Brain microvascular endothelial cell (primary cell): ENCODE measurements around the gene SPPL2C.

ENCODE experiments used
- DNase-seq: peaks from one replicate; pipeline ENCODE4 v3.0.0-alpha.2; 2020
- H3K27ac ChIP-seq: fragments of 250-450 bp; sonication (Bioruptor Pico); 2 replicates; pipeline ENCODE4 v1.5.1; 2020; ENCODE audit warnings: mild to moderate bottlenecking, moderate library complexity
- H3K27me3 ChIP-seq: fragments of 250-450 bp; sonication (Bioruptor Pico); replicated peaks from 2 replicates; pipeline ENCODE4 v1.5.1; 2020; ENCODE audit warnings: mild to moderate bottlenecking
- H3K36me3 ChIP-seq: fragments of 250-450 bp; sonication (Bioruptor Pico); replicated peaks from 2 replicates; pipeline ENCODE4 v1.5.1; 2020; ENCODE audit warnings: mild to moderate bottlenecking
- H3K4me3 ChIP-seq: 2 replicates; pipeline ENCODE4 v1.5.1; 2011; ENCODE audit warnings: low read depth, mild to moderate bottlenecking, control low read depth, low read length, moderate library complexity
- CTCF ChIP-seq: IDR thresholded peaks from 2 replicates; pipeline ENCODE4 v1.5.1; 2011; ENCODE audit warnings: low read depth, mild to moderate bottlenecking, moderate library complexity, low read length, control low read depth, inconsistent platforms; ENCODE audit errors: missing control alignments
- in situ Hi-C: cut with HindIII; loops from 2 replicates; pipeline ENCODE4 v1.10.0; 2017; ENCODE audit warnings: low sequenced_read_pairs, low pct_ligation_motif_present

The SPPL2C gene

GRCh38 chr17:45834471-45835396, 9.9 kb upstream of the SPPL2C start:
- in situ Hi-C loops: no loop called here
- Histone ChIP-seq H3K4me3 (no peak overlapping the region), H3K27me3 (no peaks in the 10 kb centered on the region), H3K36me3 (no peaks in the 10 kb centered on the region), H3K27ac (no peak overlapping the region)
- DNase-seq: no peak
- TF ChIP-seq CTCF: no peak

- in situ Hi-C loops: no loop called here
- H3K27me3 ChIP-seq: no peaks in the 10 kb centered on the region
These were observed 9.2 kb upstream of the SPPL2C start for GRCh38 chr17:45835481-45835880.

GRCh38 chr17:45836047-45837044, 8.3 kb upstream of the SPPL2C start:
- Histone ChIP-seq H3K27me3 (no peaks in the 10 kb centered on the region), H3K4me3 (no peak overlapping the region), H3K36me3 (no peaks in the 10 kb centered on the region), H3K27ac (no peak overlapping the region)
- DNase-seq: no peak
- in situ Hi-C loops: no loop called here
- TF ChIP-seq CTCF: no peak

More at GRCh38 chr17:45835481-45835880, 9.2 kb upstream of the SPPL2C start:
- Histone ChIP-seq H3K4me3 (no peak overlapping the region), H3K27ac (no peak overlapping the region), H3K36me3 (no peaks in the 10 kb centered on the region)
- no peak for TF ChIP-seq CTCF
- no peak for DNase-seq

- in situ Hi-C loops: no loop called here
These were observed 7.5 kb upstream of the SPPL2C start for GRCh38 chr17:45837187-45837586.

GRCh38 chr17:45837603-45838002, 7.1 kb upstream of the SPPL2C start:
- in situ Hi-C loops: no loop called here

More at GRCh38 chr17:45837187-45837586, 7.5 kb upstream of the SPPL2C start:
- Histone ChIP-seq H3K27ac (no peak overlapping the region), H3K4me3 (no peak overlapping the region), H3K27me3 (no peaks in the 10 kb centered on the region), H3K36me3 (no peaks in the 10 kb centered on the region)
- DNase-seq: no peak
- no peak for TF ChIP-seq CTCF

More at GRCh38 chr17:45837603-45838002, 7.1 kb upstream of the SPPL2C start:
- DNase-seq: no peak
- no peaks in the 10 kb centered on the region for H3K36me3 ChIP-seq
- no peak overlapping the region for H3K27ac ChIP-seq
- no peaks in the 10 kb centered on the region for H3K27me3 ChIP-seq
- no peak overlapping the region for H3K4me3 ChIP-seq
- TF ChIP-seq CTCF: no peak
